GM23248 (cell line): ENCODE measurements around the gene CDK9. TPM values are rescaled to one million over a fixed set of nuclear protein-coding genes. Genes with fewer than 3 reads are reported as not detected.

Experiments
- DNase-seq: peaks from one replicate; pipeline ENCODE4 v3.0.0-alpha.2; 2015
- H2AFZ ChIP-seq: fragments of 200-600 bp; sonication (generic); 2 replicates; pipeline ENCODE4 v1.6.1; 2016; ENCODE audit warnings: antibody characterized with exemption
- H3F3A ChIP-seq: fragments of 200-600 bp; sonication (generic); 2 replicates; pipeline ENCODE4 v1.6.1; 2016; ENCODE audit warnings: mild to moderate bottlenecking, antibody characterized with exemption, mixed run types; ENCODE audit not compliant: insufficient read depth
- H3K27ac ChIP-seq: fragments of 200-600 bp; sonication (generic); 2 replicates; pipeline ENCODE4 v1.5.1; 2016; ENCODE audit warnings: mild to moderate bottlenecking
- H3K27me3 ChIP-seq: fragments of 200-600 bp; sonication (generic); replicated peaks from 2 replicates; pipeline ENCODE4 v1.6.1; 2016; ENCODE audit warnings: mild to moderate bottlenecking; ENCODE audit not compliant: insufficient read depth
- H3K36me3 ChIP-seq: fragments of 200-600 bp; sonication (generic); 2 replicates; pipeline ENCODE4 v1.6.1; 2016; ENCODE audit warnings: low read depth, mild to moderate bottlenecking
- H3K4me1 ChIP-seq: fragments of 200-600 bp; sonication (generic); 2 replicates; pipeline ENCODE4 v1.6.1; 2016; ENCODE audit warnings: mild to moderate bottlenecking; ENCODE audit not compliant: insufficient read depth
- H3K4me2 ChIP-seq: fragments of 200-600 bp; sonication (generic); one replicate; pipeline ENCODE4 v1.6.1; 2016; ENCODE audit warnings: mild to moderate bottlenecking; ENCODE audit not compliant: unreplicated experiment
- H3K4me3 ChIP-seq: fragments of 200-600 bp; sonication (generic); 2 replicates; pipeline ENCODE4 v1.5.1; 2016; ENCODE audit warnings: mild to moderate bottlenecking
- H3K79me2 ChIP-seq: fragments of 200-600 bp; sonication (generic); 2 replicates; pipeline ENCODE4 v1.6.1; 2016; ENCODE audit warnings: mild to moderate bottlenecking; ENCODE audit not compliant: insufficient read depth
- H3K9ac ChIP-seq: fragments of 200-600 bp; sonication (generic); 2 replicates; pipeline ENCODE4 v1.6.1; 2016; ENCODE audit warnings: mild to moderate bottlenecking
- H3K9me2 ChIP-seq: fragments of 200-600 bp; sonication (generic); 2 replicates; pipeline ENCODE4 v1.6.1; 2016; ENCODE audit warnings: mixed run types, mild to moderate bottlenecking, moderate library complexity; ENCODE audit not compliant: insufficient read depth
- H3K9me3 ChIP-seq: fragments of 200-600 bp; sonication (generic); one replicate; pipeline ENCODE4 v1.6.1; 2017; ENCODE audit warnings: low read depth
- H4K20me1 ChIP-seq: fragments of 200-600 bp; sonication (generic); 2 replicates; pipeline ENCODE4 v1.6.0; 2016; ENCODE audit not compliant: insufficient read depth
- EZH2 ChIP-seq: fragments of 200-600 bp; sonication (generic); IDR thresholded peaks from 2 replicates; pipeline ENCODE4 v1.6.1; 2018; ENCODE audit warnings: antibody characterized with exemption, mild to moderate bottlenecking; ENCODE audit not compliant: insufficient read depth, poor library complexity, severe bottlenecking
- EZH2phosphoT487 ChIP-seq: fragments of 200-600 bp; sonication (generic); IDR thresholded peaks from 2 replicates; pipeline ENCODE4 v1.6.1; 2018; ENCODE audit warnings: antibody characterized with exemption, moderate library complexity, mild to moderate bottlenecking, low read depth; ENCODE audit not compliant: insufficient read depth
- WGBS, 2 experiments: methylation state at CpG; one replicate each; pipeline ENCODE4 v1.1.6; 2015 to 2017; ENCODE audit warnings: low lambda C conversion rate in 2 of 2, low coverage in 1 of 2; ENCODE audit errors: missing lambda C conversion rate in 2 of 2; 5-methylcytosine and 5-hydroxymethylcytosine counted together
- in situ Hi-C: fragments of 300-500 bp; cut with MboI; formaldehyde crosslinking; loops from 2 replicates; pipeline ENCODE4 v1.15.0; 2020
- polyA plus RNA-seq: library from polyadenylated mRNA; unstranded; fragments of >200 nt; fragmentation: Nextera tagmentation; extraction: Ambion mirVana; gene quantifications from 2 replicates; pipeline ENCODE4 v1.2.1, GENCODE V29; 2016
- total RNA-seq: library from RNA; depleted of rRNA; stranded (reverse); fragments of >200 nt; shearing (Covaris generic); gene quantifications from 2 replicates; pipeline ENCODE4 v1.2.3, GENCODE V29; 2014

The CDK9 gene
- total and polyA plus RNA-seq, 2 experiments from 2014 or later: 43.7 to 59.7 TPM

GRCh38 chr9:127803507-127804352, 17.9 kb downstream of the CDK9 start:
- no peaks in the 10 kb centered on the region for H4K20me1 ChIP-seq
- H3K9me3 ChIP-seq: no peaks in the 10 kb centered on the region
- in situ Hi-C loops: no loop called here
- H3K4me3 ChIP-seq: peak overlapping the region; percentile 91
- H3K4me1 ChIP-seq: peaks cover 16% of the 10 kb centered on the region
- no peaks in the 10 kb centered on the region for H3K27me3 ChIP-seq
- peaks cover 15% of the 10 kb centered on the region for H3F3A ChIP-seq
- TF ChIP-seq EZH2 (no peak), EZH2phosphoT487 (no peak)
- no peaks in the 10 kb centered on the region for H3K9me2 ChIP-seq
- peak overlapping the region; percentile 61 for H2AFZ ChIP-seq
- H3K79me2 ChIP-seq: peaks cover 34% of the 10 kb centered on the region
- H3K27ac ChIP-seq: peak overlapping the region; percentile 92
- peak overlapping the region; percentile 93 for H3K4me2 ChIP-seq
- no peaks in the 10 kb centered on the region for H3K36me3 ChIP-seq
- peak; percentile 81 for DNase-seq
- 32 to 35% methylated on average over 18 of the region's 18 CpGs for WGBS, 2 experiments
- peak overlapping the region; percentile 98 for H3K9ac ChIP-seq

- Histone ChIP-seq H2AFZ (no peak overlapping the region), H3K4me1 (peaks cover 16% of the 10 kb centered on the region), H3K9me3 (no peaks in the 10 kb centered on the region), H3K9me2 (no peaks in the 10 kb centered on the region), H3K9ac (no peak overlapping the region), H3F3A (peaks cover 11% of the 10 kb centered on the region), H3K27ac (no peak overlapping the region), H4K20me1 (no peaks in the 10 kb centered on the region), H3K27me3 (no peaks in the 10 kb centered on the region), H3K79me2 (peaks cover 34% of the 10 kb centered on the region), H3K4me2 (no peak overlapping the region), H3K4me3 (no peak overlapping the region), H3K36me3 (no peaks in the 10 kb centered on the region)
- peak; percentile 54 for DNase-seq
- TF ChIP-seq EZH2phosphoT487 (no peak), EZH2 (no peak)
- WGBS, 2 experiments: 73 to 74% methylated on average over 8 of the region's 8 CpGs
- in situ Hi-C loops: no loop called here
These were observed 19.8 kb downstream of the CDK9 start for GRCh38 chr9:127805620-127806019.

- Histone ChIP-seq H3F3A (peaks cover 10% of the 10 kb centered on the region), H3K4me3 (no peak overlapping the region), H3K27ac (no peak overlapping the region), H2AFZ (no peak overlapping the region), H3K9ac (no peak overlapping the region), H3K4me1 (peaks cover 13% of the 10 kb centered on the region), H3K9me2 (no peaks in the 10 kb centered on the region), H3K9me3 (no peaks in the 10 kb centered on the region), H3K79me2 (peaks cover 34% of the 10 kb centered on the region), H4K20me1 (no peaks in the 10 kb centered on the region), H3K36me3 (peaks cover 4% of the 10 kb centered on the region; the same call in 1 of the 2 replicates), H3K4me2 (no peak overlapping the region), H3K27me3 (no peaks in the 10 kb centered on the region)
- WGBS, 2 experiments: 93 to 95% methylated on average over 9 to 14 of the region's 14 CpGs
- TF ChIP-seq EZH2 (no peak), EZH2phosphoT487 (no peak)
- in situ Hi-C loops: no loop called here
- no peak for DNase-seq
These were observed 21.0 kb downstream of the CDK9 start for GRCh38 chr9:127806871-127807270.

- no peak for TF ChIP-seq EZH2phosphoT487
- no peak for TF ChIP-seq EZH2
- in situ Hi-C loops: no loop called here
- no peaks in the 10 kb centered on the region for H3K27me3 ChIP-seq
- H3K79me2 ChIP-seq: peaks cover 34% of the 10 kb centered on the region
- H3K36me3 ChIP-seq: peaks cover 8% of the 10 kb centered on the region; the same call in 1 of the 2 replicates
- H3K4me3 ChIP-seq: no peak overlapping the region
- H3K9me3 ChIP-seq: no peaks in the 10 kb centered on the region
- H2AFZ ChIP-seq: no peak overlapping the region
- H4K20me1 ChIP-seq: no peaks in the 10 kb centered on the region
- WGBS, 2 experiments: 94 to 96% methylated on average over 16 to 17 of the region's 17 CpGs
- no peak overlapping the region for H3K9ac ChIP-seq
- peaks cover 13% of the 10 kb centered on the region for H3K4me1 ChIP-seq
- no peak overlapping the region for H3K4me2 ChIP-seq
- DNase-seq: no peak
- H3F3A ChIP-seq: peaks cover 9% of the 10 kb centered on the region
- no peaks in the 10 kb centered on the region for H3K9me2 ChIP-seq
- no peak overlapping the region for H3K27ac ChIP-seq
These were observed 22.6 kb downstream of the CDK9 start for GRCh38 chr9:127808347-127809001.
